Vagina (tissue), 2 donors: ENCODE measurements around the gene OSM. TPM values are rescaled to one million over a fixed set of nuclear protein-coding genes. Genes with fewer than 3 reads are reported as not detected.

ENCODE experiments used
- DNase-seq, 2 donors: peaks; one replicate each; pipeline ENCODE4 v3.0.0-alpha.2; 2017; ENCODE audit errors: extremely low spot score in 2 of 2
- H3K27ac ChIP-seq: fragments of 200-600 bp; sonication (generic); one replicate; pipeline ENCODE4 v1.5.1; 2019
- H3K27me3 ChIP-seq: fragments of 200-600 bp; sonication (generic); one replicate; pipeline ENCODE4 v1.5.1; 2019
- H3K36me3 ChIP-seq, 2 donors: fragments of 200-600 bp; sonication (generic); one replicate each; pipeline ENCODE4 v1.5.1; 2017 to 2019
- H3K4me1 ChIP-seq: fragments of 200-600 bp; sonication (generic); one replicate; pipeline ENCODE4 v1.5.1; 2019
- H3K4me3 ChIP-seq, 2 donors: fragments of 200-600 bp; sonication (generic); 1 replicate in 1 of 2; 2 replicates in 1 of 2; pipeline ENCODE4 v1.5.1; 2016 to 2019
- H3K9me3 ChIP-seq: fragments of 200-600 bp; sonication (generic); one replicate; pipeline ENCODE4 v1.5.1; 2019
- CTCF ChIP-seq, 3 experiments: fragments of 450-650 bp in 2 of 3; fragments of 200-600 bp in 1 of 3; sonication (generic) in 1 of 3; IDR thresholded peaks; one replicate each; pipeline ENCODE4 v1.5.1; 2017 to 2019; ENCODE audit warnings: antibody characterized with exemption in 3 of 3, mild to moderate bottlenecking in 2 of 3, moderate library complexity in 2 of 3
- POLR2A ChIP-seq, 2 donors: fragments of 450-650 bp; IDR thresholded peaks; one replicate each; pipeline ENCODE4 v1.6.1; 2017; ENCODE audit warnings: antibody characterized with exemption in 2 of 2, mild to moderate bottlenecking in 2 of 2, moderate library complexity in 2 of 2
- POLR2AphosphoS5 ChIP-seq, 2 donors: sonication (generic); formaldehyde crosslinking; IDR thresholded peaks; one replicate each; pipeline ENCODE4 v1.9.0; 2017; ENCODE audit warnings: antibody characterized with exemption in 2 of 2, mild to moderate bottlenecking in 2 of 2, low read depth in 1 of 2; ENCODE audit not compliant: insufficient read depth in 1 of 2
- intact Hi-C: fragments of 100-400 bp; cut with DNase I; formaldehyde crosslinking; loops from one replicate; pipeline ENCODE4 v1.15.1; 2023
- total RNA-seq: library from RNA; depleted of rRNA; stranded (reverse); fragments of >200 nt; gene quantifications from one replicate; pipeline ENCODE4 v1.2.3, GENCODE V29; 2016

OSM gene
- total RNA-seq, 1 donor from 2014 or later: not detected

- Histone ChIP-seq H3K27ac (no peak overlapping the region), H3K4me1 (peaks cover 36% of the 10 kb centered on the region), H3K4me3 (no peak overlapping the region), H3K9me3 (no peaks in the 10 kb centered on the region), H3K36me3 (peaks cover 0 to 12% of the 10 kb centered on the region in 2 donors), H3K27me3 (no peaks in the 10 kb centered on the region)
- intact Hi-C loops: loop anchor here (10.0 kb wide), 1 partner anchor 74 kb away; the partner anchor contains the start of genes CCDC157 and SF3A1
- DNase-seq: no peak
- TF ChIP-seq CTCF (IDR thresholded peaks at IDR 0.05): no peak
- TF ChIP-seq POLR2AphosphoS5 (IDR thresholded peaks at IDR 0.05; ENCODE audit: insufficient read depth in 1 of 2, low read depth in 1 of 2): no peak
- no peak for TF ChIP-seq POLR2A (IDR thresholded peaks at IDR 0.05)
Measured at GRCh38 chr22:30280505-30280904, 13.9 kb upstream of the OSM start.

DNA sequence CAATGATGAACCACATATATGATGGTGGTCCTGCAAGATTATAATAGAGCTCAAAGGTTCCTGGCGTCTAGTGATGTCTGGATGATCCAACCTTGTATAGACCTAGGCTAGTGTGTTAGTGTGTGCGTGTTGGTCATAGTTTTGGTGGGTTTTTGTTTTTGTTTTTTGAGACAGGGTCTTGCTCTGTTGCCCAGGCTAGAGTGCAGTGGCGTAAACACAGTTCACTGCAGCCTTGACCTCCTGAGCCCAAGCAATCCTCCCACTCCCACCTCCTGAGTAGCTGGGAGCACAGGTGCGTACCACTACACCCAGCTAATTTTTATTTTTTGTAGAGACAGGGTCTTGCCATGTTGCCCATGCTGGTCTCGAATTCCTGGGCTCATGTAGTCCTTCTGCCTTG, 13.3 kb upstream of the OSM start:
- TF ChIP-seq POLR2AphosphoS5 (IDR thresholded peaks at IDR 0.05; ENCODE audit: insufficient read depth in 1 of 2, low read depth in 1 of 2) (no peak), POLR2A (IDR thresholded peaks at IDR 0.05) (no peak)
- H3K4me3 ChIP-seq: no peak overlapping the region
- H3K27me3 ChIP-seq: no peaks in the 10 kb centered on the region
- H3K4me1 ChIP-seq: peaks cover 36% of the 10 kb centered on the region
- H3K9me3 ChIP-seq: no peaks in the 10 kb centered on the region
- intact Hi-C loops: loop anchor here (10.0 kb wide), 1 partner anchor 75 kb away; the partner anchor contains the start of genes CCDC157 and SF3A1
- no peak for DNase-seq
- no peak overlapping the region for H3K27ac ChIP-seq
- peaks cover 0 to 6% of the 10 kb centered on the region in 2 donors for H3K36me3 ChIP-seq

DNA sequence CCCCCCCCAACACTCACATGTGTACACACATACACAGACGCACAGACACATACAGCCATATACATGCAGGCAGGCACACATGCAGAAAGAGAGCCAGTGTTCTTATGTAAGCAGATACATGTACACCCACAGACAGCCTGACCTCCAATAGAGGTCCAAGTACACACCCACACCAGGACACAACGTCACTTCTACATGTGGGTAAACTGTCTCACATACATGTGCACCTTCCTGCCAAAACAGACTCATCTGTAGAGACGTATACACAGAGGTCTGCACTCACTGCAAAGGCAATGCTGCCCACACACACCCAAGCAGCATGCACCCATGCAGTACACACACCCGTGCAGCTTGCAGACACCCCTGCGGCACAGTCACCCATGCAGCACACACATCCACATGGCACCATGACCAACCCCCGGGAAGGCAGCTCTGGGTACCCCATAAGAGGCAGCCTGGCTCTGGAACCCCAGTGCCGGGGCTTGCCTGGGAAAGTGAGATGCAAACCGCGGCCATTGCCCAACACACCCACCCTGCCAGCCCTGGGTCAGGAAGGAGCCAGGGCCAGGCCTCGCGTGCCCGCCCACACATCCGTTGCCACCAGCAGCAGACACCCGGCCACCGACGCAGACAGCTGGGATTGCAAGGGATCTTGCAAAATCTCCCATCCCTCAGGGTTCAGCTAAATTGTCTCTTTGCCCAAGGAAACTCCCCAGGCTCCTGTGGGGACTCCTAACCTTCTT, 12.6 kb upstream of the OSM start:
- H3K36me3 ChIP-seq: no peaks in the 10 kb centered on the region
- H3K27ac ChIP-seq: no peak overlapping the region
- no peak overlapping the region for H3K4me3 ChIP-seq
- peaks cover 36% of the 10 kb centered on the region for H3K4me1 ChIP-seq
- TF ChIP-seq POLR2AphosphoS5 (IDR thresholded peaks at IDR 0.05; ENCODE audit: insufficient read depth in 1 of 2, low read depth in 1 of 2) (peak in 1 of 2 donors; percentile 30), POLR2A (IDR thresholded peaks at IDR 0.05) (no peak)
- no peaks in the 10 kb centered on the region for H3K9me3 ChIP-seq
- no peak for DNase-seq
- intact Hi-C loops: no loop called here
- H3K27me3 ChIP-seq: no peaks in the 10 kb centered on the region

GRCh38 chr22:30277547-30278344, 11.1 kb upstream of the OSM start:
- DNase-seq: no peak
- no peaks in the 10 kb centered on the region for H3K36me3 ChIP-seq
- no peak overlapping the region for H3K4me3 ChIP-seq
- intact Hi-C loops: no loop called here
- peaks cover 36% of the 10 kb centered on the region for H3K4me1 ChIP-seq
- peak overlapping the region; percentile 55 for H3K27ac ChIP-seq
- no peaks in the 10 kb centered on the region for H3K9me3 ChIP-seq
- H3K27me3 ChIP-seq: no peaks in the 10 kb centered on the region
- no peak for TF ChIP-seq POLR2A (IDR thresholded peaks at IDR 0.05)
- peak; percentile 22 to 57 for TF ChIP-seq POLR2AphosphoS5 (IDR thresholded peaks at IDR 0.05; ENCODE audit: insufficient read depth in 1 of 2, low read depth in 1 of 2)

DNA sequence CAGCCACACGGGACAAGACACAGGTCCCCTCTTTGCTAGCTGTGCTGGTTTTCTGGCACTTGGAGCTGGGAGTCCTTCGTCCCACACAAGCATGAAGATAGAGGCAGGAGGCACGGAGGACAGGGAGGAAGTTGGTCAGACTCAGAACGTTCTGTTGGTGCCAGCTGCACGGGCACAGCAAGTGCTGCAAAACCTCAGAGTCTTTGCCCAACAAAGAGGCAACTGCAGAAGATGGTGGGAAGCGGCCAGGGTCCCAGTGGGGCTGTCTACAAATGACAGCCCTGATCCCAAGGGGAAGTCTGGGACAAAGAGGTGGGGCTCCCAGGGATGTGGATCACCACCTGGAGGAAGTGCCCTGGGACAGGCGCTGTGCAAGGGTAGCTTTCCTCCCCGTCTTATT, 9.4 kb upstream of the OSM start:
- Histone ChIP-seq H3K27me3 (no peaks in the 10 kb centered on the region), H3K4me1 (peaks cover 36% of the 10 kb centered on the region), H3K27ac (no peak overlapping the region), H3K4me3 (no peak overlapping the region), H3K9me3 (no peaks in the 10 kb centered on the region), H3K36me3 (no peaks in the 10 kb centered on the region)
- intact Hi-C loops: no loop called here
- no peak for TF ChIP-seq POLR2A (IDR thresholded peaks at IDR 0.05)
- TF ChIP-seq CTCF (IDR thresholded peaks at IDR 0.05): no peak
- TF ChIP-seq POLR2AphosphoS5 (IDR thresholded peaks at IDR 0.05; ENCODE audit: insufficient read depth in 1 of 2, low read depth in 1 of 2): no peak
- no peak for DNase-seq

DNA sequence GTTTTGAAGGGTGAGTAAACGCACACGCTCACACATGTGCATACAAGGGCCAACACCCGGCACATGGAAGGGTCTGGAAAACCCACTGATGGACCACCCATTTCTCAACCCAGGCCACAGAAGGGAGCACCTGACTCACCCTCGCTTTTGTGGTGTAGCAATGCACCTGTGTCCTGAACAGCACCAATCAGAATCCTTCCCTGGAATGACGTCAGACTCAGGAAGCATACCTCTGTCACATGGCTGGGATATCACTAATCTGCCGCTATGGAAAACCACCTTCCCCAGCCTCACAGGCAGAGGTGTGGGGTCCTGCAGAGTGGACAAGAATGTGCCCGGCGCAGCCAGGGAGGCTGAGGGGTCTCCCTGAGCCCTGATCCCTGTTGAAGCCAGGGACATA, 9.0 kb upstream of the OSM start:
- H3K27me3 ChIP-seq: no peaks in the 10 kb centered on the region
- H3K9me3 ChIP-seq: no peaks in the 10 kb centered on the region
- H3K4me3 ChIP-seq: no peak overlapping the region
- H3K27ac ChIP-seq: no peak overlapping the region
- intact Hi-C loops: no loop called here
- no peak for DNase-seq
- TF ChIP-seq CTCF (IDR thresholded peaks at IDR 0.05): no peak
- TF ChIP-seq POLR2A (IDR thresholded peaks at IDR 0.05): no peak
- TF ChIP-seq POLR2AphosphoS5 (IDR thresholded peaks at IDR 0.05; ENCODE audit: insufficient read depth in 1 of 2, low read depth in 1 of 2): no peak
- peaks cover 36% of the 10 kb centered on the region for H3K4me1 ChIP-seq
- no peaks in the 10 kb centered on the region for H3K36me3 ChIP-seq
